KMS-11 (cell line): ENCODE results near the gene B4GALT1.
A peak's percentile ranks its signal among the peaks of the same experiment; 100 is the strongest.

Source experiments
- H2AFZ ChIP-seq: fragments of 200-600 bp; sonication (generic); 2 replicates; pipeline ENCODE4 v1.6.1; 2016; ENCODE audit warnings: antibody characterized with exemption, mixed run types, low read depth
- H3K27ac ChIP-seq: fragments of 200-600 bp; sonication (generic); 2 replicates; pipeline ENCODE4 v1.6.1; 2016; ENCODE audit warnings: mild to moderate bottlenecking, mixed run types
- H3K27me3 ChIP-seq: fragments of 200-600 bp; sonication (generic); 2 replicates; pipeline ENCODE4 v1.6.1; 2017; ENCODE audit warnings: mild to moderate bottlenecking, low read depth, mixed run types, moderate library complexity; ENCODE audit not compliant: insufficient read depth
- H3K36me3 ChIP-seq: fragments of 200-600 bp; sonication (generic); 2 replicates; pipeline ENCODE4 v1.6.1; 2017; ENCODE audit warnings: mild to moderate bottlenecking, mixed run types; ENCODE audit not compliant: insufficient read depth
- H3K4me1 ChIP-seq: fragments of 200-600 bp; sonication (generic); 2 replicates; pipeline ENCODE4 v1.6.1; 2016; ENCODE audit warnings: mild to moderate bottlenecking, low read depth, mixed run types; ENCODE audit not compliant: poor library complexity, severe bottlenecking
- H3K4me2 ChIP-seq: fragments of 200-600 bp; sonication (generic); 2 replicates; pipeline ENCODE4 v1.7.0; 2016; ENCODE audit warnings: mild to moderate bottlenecking, mixed run types
- H3K4me3 ChIP-seq: fragments of 200-600 bp; sonication (generic); IDR thresholded peaks from 2 replicates; pipeline ENCODE4 v1.6.1; 2017; ENCODE audit warnings: low read depth, low read length, mixed read lengths; ENCODE audit not compliant: insufficient read depth
- H3K79me2 ChIP-seq: fragments of 200-600 bp; sonication (generic); 2 replicates; pipeline ENCODE4 v1.6.1; 2016; ENCODE audit warnings: low read depth, mixed run types; ENCODE audit not compliant: insufficient read depth
- H3K9ac ChIP-seq: fragments of 200-600 bp; sonication (generic); 2 replicates; pipeline ENCODE4 v1.6.1; 2016; ENCODE audit warnings: mild to moderate bottlenecking, mixed run types
- H4K20me1 ChIP-seq: fragments of 200-600 bp; sonication (generic); 2 replicates; pipeline ENCODE4 v1.6.1; 2016; ENCODE audit warnings: mild to moderate bottlenecking, mixed run types; ENCODE audit not compliant: insufficient read depth
- CTCF ChIP-seq: fragments of 200-600 bp; sonication (generic); conservative IDR thresholded peaks from 2 replicates; pipeline ENCODE4 v1.6.1; 2017; ENCODE audit warnings: low read depth, mild to moderate bottlenecking, antibody characterized with exemption, low read length, moderate library complexity, mixed read lengths

Gene B4GALT1

GRCh38 chr9:33120620-33121019 is 46.5 kb downstream of the B4GALT1 start:
- no peak overlapping the region for H2AFZ ChIP-seq
- H3K4me3 ChIP-seq = no peak overlapping the region
- TF ChIP-seq CTCF = no peak
- H3K4me2 ChIP-seq = no peak overlapping the region
- no peak overlapping the region for H3K9ac ChIP-seq
- H3K4me1 ChIP-seq = peaks cover 26% of the 10 kb centered on the region
- no peaks in the 10 kb centered on the region for H4K20me1 ChIP-seq
- H3K27ac ChIP-seq = no peak overlapping the region
- no peaks in the 10 kb centered on the region for H3K36me3 ChIP-seq
- H3K79me2 ChIP-seq = no peaks in the 10 kb centered on the region
- no peaks in the 10 kb centered on the region for H3K27me3 ChIP-seq

GRCh38 chr9:33117796-33118195 is 49.3 kb downstream of the B4GALT1 start:
- no peak overlapping the region for H3K9ac ChIP-seq
- peak overlapping the region; percentile 45; the same call in 1 of the 2 replicates for H3K4me2 ChIP-seq

DNA sequence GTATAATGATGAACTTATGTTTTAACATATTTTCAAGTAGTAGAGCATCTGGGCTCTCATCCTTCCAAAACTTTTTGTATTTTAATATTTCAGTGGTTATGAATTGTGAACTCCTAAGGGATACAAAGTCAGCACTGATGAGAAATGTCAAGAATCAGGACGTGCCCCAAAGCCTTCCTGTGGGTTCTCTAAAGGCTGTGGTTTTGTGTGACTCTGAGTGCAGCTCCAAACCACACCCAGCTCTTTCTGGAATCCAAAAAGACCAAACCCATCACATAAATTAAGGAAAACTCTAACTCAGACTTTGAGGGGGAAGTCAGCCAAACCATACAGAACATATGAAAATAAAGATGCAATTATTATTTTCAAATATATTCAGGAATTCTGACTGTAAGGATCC is 49.8 kb downstream of the B4GALT1 start:
- TF ChIP-seq CTCF = no peak
- Histone ChIP-seq H3K4me3 (no peak overlapping the region), H3K36me3 (no peaks in the 10 kb centered on the region), H3K79me2 (no peaks in the 10 kb centered on the region), H2AFZ (no peak overlapping the region), H3K4me2 (peak overlapping the region; percentile 45; the same call in 1 of the 2 replicates), H3K27me3 (no peaks in the 10 kb centered on the region), H4K20me1 (no peaks in the 10 kb centered on the region), H3K27ac (peak overlapping the region; percentile 46; the same call in 1 of the 2 replicates), H3K9ac (no peak overlapping the region), H3K4me1 (peaks cover 26% of the 10 kb centered on the region)

More at GRCh38 chr9:33117796-33118195, 49.3 kb downstream of the B4GALT1 start:
- Histone ChIP-seq H3K36me3 (no peaks in the 10 kb centered on the region), H2AFZ (no peak overlapping the region), H3K4me3 (no peak overlapping the region), H3K4me1 (peaks cover 26% of the 10 kb centered on the region), H3K27me3 (no peaks in the 10 kb centered on the region), H3K27ac (peak overlapping the region; percentile 46; the same call in 1 of the 2 replicates), H4K20me1 (no peaks in the 10 kb centered on the region), H3K79me2 (no peaks in the 10 kb centered on the region)
- no peak for TF ChIP-seq CTCF

DNA sequence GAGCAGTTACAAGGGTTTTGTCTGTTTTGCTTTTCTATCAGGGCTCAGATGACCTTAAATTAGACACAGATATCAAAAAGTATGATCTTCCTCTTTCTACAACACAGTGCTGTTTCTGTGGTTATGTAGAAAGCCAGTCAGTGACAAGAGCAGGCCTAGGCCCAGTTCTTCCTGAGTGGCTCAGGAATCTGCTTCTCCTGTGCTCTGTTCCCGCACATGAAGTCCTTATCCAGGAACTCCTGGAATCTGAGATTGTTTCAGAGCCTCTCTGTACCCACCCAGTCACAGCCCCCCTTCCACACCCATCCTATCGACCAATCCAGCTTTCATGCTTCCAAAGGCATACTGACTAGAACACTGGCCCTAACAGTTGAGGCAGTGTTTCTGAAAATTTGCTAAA is 50.3 kb downstream of the B4GALT1 start:
- Histone ChIP-seq H3K79me2 (no peaks in the 10 kb centered on the region), H3K9ac (no peak overlapping the region), H3K27me3 (no peaks in the 10 kb centered on the region), H3K4me2 (peak overlapping the region; percentile 45; the same call in 1 of the 2 replicates), H3K4me3 (no peak overlapping the region), H2AFZ (no peak overlapping the region), H3K36me3 (no peaks in the 10 kb centered on the region), H4K20me1 (no peaks in the 10 kb centered on the region), H3K27ac (peak overlapping the region; percentile 46; the same call in 1 of the 2 replicates), H3K4me1 (peaks cover 26% of the 10 kb centered on the region)
- no peak for TF ChIP-seq CTCF
